GM19043 (cell line): ENCODE measurements around the gene CEBPG.

ENCODE experiments used
- ATAC-seq: cut with Tn5 transposase; IDR thresholded peaks from one replicate; pipeline ENCODE4 v1.9.1; 2021; ENCODE audit warnings: low read depth; ENCODE audit not compliant: unreplicated experiment

CEBPG gene

GRCh38 chr19:33373453-33374235 lies at the start of gene CEBPG:
TSS of gene CEBPG (plus strand) at chr19:33373709. CDS start at chr19:33379240, 5,531 bp downstream.
- ATAC-seq, result peak; percentile 89

- ATAC-seq, result no peak
Measured at GRCh38 chr19:33324628-33325027, 48.9 kb upstream of the CEBPG start.

- no peak for ATAC-seq
Measured at GRCh38 chr19:33325920-33326319, 47.6 kb upstream of the CEBPG start.

- no peak for ATAC-seq
Measured at GRCh38 chr19:33329060-33329459, 44.4 kb upstream of the CEBPG start.

- ATAC-seq, result no peak
Measured at GRCh38 chr19:33329736-33330135, 43.8 kb upstream of the CEBPG start.

- ATAC-seq, result no peak
Measured at GRCh38 chr19:33332248-33332647, 41.3 kb upstream of the CEBPG start.

- ATAC-seq, result no peak
Measured at GRCh38 chr19:33333151-33333550, 40.4 kb upstream of the CEBPG start.

- ATAC-seq, result no peak
Measured at GRCh38 chr19:33333642-33334041, 39.9 kb upstream of the CEBPG start.

GRCh38 chr19:33334271-33334670 lies 39.2 kb upstream of the CEBPG start:
- ATAC-seq, result no peak

GRCh38 chr19:33335446-33335845 lies 38.1 kb upstream of the CEBPG start:
- no peak for ATAC-seq

GRCh38 chr19:33339016-33339984 lies 34.2 kb upstream of the CEBPG start:
- ATAC-seq, result no peak

GRCh38 chr19:33340991-33341390 lies 32.5 kb upstream of the CEBPG start:
- no peak for ATAC-seq

- no peak for ATAC-seq
Measured at GRCh38 chr19:33343301-33343700, 30.2 kb upstream of the CEBPG start.

- ATAC-seq, result no peak
Measured at GRCh38 chr19:33343859-33344572, 29.5 kb upstream of the CEBPG start.

- ATAC-seq, result no peak
Measured at GRCh38 chr19:33344573-33344925, 29.0 kb upstream of the CEBPG start.

GRCh38 chr19:33345163-33345562 lies 28.3 kb upstream of the CEBPG start:
- ATAC-seq, result no peak

- ATAC-seq, result no peak
Measured at GRCh38 chr19:33346665-33347064, 26.8 kb upstream of the CEBPG start.

GRCh38 chr19:33347300-33347699 lies 26.2 kb upstream of the CEBPG start:
- no peak for ATAC-seq

GRCh38 chr19:33348301-33349010 lies 25.1 kb upstream of the CEBPG start:
- ATAC-seq, result no peak
